HG02852 (cell line): ENCODE measurements around the gene TMEM238L.
"Not testable (repeated sequence)": the region's sequence is repeated elsewhere in the genome, so short reads cannot be mapped to it uniquely, and the experiment has no call there.

ENCODE experiments used
- ATAC-seq: cut with Tn5 transposase; IDR thresholded peaks from one replicate; pipeline ENCODE4 v1.9.1; 2021; ENCODE audit warnings: mild to moderate bottlenecking, moderate library complexity; ENCODE audit not compliant: unreplicated experiment

Gene TMEM238L, protein sequence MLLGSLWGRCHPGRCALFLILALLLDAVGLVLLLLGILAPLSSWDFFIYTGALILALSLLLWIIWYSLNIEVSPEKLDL

DNA sequence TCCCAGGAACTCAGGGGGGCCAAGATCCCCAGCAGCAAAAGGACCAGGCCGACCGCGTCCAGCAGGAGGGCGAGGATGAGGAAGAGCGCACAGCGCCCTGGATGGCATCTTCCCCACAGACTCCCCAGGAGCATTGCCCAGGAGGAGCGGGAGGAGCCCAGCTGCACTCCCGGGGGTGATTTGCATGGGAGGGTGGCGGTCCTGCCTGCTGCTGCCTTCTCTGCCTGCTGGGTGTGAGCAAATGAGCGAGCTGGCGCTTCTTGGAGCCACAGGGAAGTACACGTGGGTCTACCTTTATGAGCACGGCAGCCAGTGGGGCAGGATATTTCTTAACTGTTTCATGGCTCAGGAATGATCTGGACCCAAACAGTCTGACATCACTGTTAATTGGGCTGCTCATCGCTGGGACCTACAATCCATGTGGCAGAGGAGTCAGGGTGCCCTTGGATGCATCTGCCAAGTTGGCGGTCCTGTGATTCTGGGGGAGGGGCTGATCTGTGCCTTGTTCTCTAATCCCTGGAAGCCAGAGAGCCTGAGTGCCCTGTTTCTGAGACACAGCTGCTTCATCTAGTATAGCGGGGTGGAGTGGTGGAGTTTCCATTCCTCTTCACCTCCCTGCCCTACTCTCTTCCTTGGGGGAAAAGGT, at the start of gene TMEM238L:
TMEM238L (minus strand) TSS at position 270 of the 646 bp plus-strand sequence; CDS start at position 134, 136 bp downstream.
- ATAC-seq, result no peak

DNA sequence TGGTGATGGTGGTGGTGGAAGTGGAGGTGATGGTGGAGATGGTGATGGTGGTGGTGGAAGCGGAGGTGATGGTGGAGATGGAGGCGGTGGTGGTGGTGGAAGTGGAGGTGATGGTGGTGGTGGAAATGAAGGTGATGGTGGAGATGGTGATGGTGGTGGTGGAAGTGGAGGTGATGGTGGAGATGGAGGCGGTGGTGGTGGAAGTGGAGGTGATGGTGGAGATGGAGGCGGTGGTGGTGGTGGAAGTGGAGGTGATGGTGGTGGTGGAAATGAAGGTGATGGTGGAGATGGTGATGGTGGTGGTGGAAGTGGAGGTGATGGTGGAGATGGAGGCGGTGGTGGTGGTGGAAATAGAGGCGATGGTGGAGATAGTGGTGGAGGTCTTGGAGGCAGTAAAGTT, 42.7 kb upstream of the TMEM238L start:
- ATAC-seq, result not testable (repeated sequence)

DNA sequence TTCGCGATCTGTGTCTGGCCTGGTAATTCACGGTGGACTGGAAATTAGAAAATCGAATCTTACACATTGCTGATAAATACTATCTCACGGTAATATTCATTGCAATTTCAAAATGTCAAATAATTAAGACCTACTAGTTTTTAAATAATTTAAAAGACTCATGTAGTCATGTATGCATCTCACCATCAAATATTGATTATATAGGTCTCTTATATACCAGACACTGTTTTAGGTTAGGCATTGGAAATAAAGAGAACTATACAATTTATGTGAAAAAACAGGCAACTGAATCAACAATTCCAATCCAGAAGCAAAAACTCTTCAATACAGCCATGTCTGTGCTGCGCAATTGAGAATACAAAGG, 41.5 kb upstream of the TMEM238L start:
- no peak for ATAC-seq

DNA sequence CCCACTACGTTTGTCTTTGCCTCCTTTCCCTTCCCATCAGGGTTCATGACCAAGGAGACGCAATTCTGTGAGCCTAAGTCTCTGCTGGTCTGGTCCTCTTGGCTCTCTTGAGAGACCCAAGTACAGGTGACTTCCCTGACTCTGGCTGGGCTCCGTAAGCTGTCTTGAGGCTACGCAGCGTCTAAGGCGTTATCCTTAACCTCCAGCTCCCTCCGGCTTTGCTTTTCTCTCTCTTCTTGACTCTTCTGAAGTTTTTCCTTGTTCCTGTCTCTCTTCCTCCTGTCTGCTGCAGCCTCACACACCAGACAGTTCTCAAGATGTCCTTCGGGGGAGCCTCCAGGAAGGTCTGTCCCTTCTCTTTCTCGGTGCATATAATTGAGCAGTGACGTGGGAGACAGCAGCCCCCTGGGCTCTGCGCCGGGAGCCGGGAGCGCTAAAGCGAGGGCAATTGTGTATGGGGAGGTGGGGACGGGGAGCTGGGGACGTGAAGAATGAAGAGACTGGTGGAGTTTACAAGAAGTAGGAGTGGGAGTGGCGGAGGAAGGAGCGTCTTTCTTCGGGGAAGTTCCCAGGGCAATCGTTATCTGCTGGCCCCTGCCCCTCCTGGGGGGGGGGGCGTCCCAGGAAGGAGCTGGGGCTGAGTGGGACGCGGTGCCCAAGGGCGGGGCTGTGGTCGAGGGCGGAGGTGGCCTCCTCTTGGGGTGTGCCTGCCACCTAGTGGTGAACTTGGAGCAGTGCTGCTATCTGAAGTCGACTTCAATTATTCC, 40.9 kb upstream of the TMEM238L start:
- ATAC-seq, result peak; percentile 85

DNA sequence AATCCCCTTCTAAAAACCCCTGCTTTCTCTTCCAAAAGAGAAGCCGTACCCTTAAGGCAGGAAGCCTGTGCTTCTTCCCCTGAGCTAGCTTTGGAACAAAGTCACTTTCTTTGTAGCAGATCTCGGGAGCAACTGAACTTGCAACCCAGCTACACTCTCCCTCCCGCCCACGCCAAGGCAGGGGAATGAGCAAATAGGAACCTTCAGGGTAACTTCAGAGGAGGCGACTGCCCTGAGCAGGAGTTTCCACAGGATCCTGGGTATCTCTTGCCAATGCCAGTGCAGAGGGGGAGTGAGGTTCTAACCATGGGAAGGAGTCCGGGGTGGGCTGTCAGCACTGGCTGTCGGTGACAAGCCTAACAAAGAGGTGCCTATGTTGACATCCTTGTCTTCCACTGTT, 39.9 kb upstream of the TMEM238L start:
- ATAC-seq, result no peak

DNA sequence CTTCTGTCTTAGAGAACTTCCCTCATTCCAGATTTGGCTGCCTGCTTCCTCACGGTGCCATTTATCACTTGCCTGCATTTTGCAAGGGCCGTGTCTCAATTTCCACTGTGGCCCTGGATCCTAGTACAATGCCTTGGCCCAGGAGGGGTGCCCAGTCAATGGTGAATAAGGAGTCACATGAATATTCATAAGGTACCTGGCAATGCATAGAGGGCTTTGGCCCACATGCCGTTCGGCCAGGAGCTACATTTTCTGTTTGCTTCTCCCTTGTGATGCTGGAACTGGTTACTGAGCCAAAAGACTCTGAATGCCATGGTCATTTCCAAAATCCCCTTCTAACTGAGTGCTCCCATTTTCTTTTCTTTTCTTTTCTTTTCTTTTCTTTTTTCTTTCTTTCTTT, 38.8 kb upstream of the TMEM238L start:
- ATAC-seq, result no peak

DNA sequence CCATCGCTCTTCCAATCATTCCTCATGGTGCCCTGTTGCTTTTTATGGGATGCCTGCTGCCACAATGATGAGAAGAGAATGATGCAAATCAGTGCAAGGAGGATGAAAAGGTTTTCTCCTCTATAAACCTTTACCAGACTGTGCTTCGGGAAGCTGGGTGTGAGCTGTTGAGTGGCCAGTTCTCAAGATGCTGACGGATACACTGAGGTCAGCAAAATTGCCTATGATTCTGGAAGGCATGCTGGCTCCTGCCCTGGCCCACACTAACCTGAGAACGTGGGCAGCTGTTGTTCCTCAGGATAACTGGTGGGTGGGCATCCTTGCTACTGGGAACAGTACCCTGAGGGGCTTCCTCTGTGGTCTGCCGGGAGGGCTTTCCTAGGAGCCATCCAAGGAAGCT, 34.8 kb upstream of the TMEM238L start:
- ATAC-seq, result no peak

DNA sequence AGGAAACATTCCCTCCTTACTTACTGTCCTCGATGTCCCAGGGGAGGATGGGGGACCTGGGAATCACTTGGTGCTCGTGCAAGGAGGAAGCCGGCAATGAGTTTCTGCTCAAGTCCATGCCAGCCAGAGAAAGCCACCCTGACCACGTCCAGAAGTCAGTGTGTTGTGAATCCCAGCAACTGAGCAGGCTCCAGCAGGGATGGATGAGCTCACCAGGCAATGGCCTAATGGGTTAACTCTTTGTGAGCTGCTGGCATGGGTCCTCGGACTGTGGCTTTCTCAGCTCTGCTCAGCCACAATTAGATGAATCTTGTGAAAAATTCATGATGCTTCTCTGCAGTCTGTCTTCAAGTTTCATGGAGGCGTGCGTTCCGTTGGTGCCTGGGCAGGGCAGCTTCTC, 34.0 kb upstream of the TMEM238L start, which contains the start of gene PIRT:
PIRT (minus strand) TSS at position 167 of the 400 bp plus-strand sequence. CDS start 12,442 bp downstream, outside the sequence.
- no peak for ATAC-seq

DNA sequence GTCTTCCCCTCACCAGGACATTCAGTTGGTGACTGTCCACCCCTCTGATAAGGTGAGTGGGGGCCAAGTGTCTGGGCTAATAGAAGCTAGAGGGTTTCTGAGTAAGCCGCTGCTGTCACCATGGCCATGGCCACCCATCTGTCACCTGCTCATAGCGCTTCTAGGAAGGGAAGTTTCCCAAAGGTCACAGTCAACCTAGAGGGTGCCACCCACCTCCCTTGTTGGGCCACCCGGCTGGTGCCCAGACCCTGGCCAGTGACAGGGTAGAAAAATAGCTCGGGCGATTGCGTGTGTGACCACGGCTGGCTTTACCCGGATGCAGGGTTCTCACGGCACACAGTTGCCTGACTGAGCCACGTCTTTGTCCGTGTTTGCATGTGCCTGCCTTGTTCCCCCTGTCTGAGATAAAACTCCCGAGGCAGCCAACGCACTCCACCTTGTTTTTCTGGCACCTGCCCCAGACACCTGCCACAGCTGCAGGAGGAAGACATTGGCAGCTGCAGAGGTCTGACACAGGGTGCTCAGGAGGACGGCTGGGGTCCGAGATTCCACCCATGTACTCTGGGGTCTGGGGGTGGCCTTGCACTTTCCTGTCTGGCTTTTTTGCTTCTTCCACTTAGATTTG, 33.2 kb upstream of the TMEM238L start:
- no peak for ATAC-seq

DNA sequence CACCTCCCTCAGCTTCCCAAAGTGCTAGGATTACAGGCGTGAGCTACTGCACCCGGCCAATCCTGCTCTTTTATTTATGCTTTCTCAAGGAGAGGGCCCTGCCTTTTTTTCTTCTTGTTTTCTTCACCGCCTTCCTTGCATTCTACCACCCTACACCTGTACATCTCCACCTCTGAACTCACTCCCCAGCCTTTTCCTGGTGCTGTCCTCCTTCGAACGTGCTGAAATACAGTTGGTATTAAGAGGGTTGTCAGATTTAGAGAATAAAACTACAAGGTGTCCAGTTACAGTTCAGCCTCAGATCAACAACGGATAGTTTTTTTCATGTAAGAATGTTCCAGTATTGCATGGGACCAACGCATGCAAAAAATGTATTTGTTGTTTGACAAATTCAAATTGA, 32.2 kb upstream of the TMEM238L start:
- no peak for ATAC-seq

DNA sequence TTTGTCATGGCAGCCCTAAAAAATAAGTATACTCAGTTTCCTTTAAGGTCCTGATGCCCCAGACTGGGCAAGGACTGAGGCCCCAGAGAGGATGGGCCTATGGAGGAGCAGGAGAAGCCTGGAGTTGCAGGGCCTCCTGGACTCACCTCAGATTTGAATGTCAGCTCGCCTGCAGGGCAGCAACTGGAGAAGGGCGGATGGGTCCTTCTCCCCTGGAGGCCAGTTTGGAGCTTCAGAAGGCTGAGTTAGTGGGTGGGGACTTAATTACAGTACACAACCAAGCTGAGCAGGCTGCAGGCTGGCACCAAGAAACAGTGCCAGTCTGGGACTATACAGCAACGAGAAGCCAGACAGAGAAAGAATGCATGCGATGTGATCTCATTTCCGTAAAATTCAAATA, 27.8 kb upstream of the TMEM238L start:
- no peak for ATAC-seq

DNA sequence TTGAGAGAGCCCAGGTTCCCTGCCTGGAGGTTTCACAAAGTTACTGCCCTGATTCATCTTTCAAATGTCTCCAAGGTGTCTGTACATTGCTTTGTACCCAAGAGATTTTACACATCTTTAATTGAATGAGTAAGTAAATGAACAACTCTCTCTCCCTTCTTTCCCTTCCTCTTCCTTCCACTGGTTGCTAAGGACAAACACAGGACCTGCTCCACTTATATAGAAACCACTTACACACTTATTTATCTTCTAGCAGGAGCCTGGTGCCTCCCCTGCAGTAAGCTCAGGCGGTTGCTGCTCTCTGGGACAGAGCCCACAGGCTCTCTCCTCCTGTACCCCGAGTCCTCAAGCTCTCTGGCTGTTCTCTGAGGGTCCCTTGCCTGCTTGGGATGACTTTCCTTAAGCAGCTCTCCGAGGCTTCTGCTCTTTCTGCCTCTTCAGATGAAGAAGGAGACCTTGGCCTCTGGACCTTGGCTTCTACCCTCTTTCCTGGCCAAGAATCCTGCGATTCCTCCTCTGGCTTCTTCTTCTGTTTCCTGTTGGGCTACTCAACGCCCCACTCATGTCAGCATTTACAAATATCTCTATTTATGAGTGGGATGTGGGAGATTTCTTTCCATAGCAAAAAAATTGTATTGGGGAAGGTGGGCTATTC, 24.1 kb upstream of the TMEM238L start:
- no peak for ATAC-seq

DNA sequence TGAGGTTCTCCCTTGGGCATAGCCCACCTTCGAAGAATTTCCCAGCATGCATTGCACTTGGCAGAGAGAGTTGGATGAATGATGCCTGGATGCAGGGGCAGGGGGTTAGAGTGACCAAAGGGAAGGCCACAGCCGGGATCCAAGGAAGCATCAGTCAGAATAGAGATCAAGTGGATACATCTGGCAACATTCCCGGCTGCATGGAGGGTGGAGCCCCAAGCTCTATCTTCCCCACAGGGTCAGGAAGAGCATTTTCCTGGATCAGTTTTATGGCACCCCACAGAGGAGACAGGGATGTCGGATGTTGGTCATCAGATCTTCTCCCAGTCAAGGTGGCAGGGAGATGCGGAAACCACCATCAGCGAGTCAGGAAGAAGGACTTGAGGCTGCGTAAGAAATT, 21.0 kb upstream of the TMEM238L start:
- no peak for ATAC-seq

DNA sequence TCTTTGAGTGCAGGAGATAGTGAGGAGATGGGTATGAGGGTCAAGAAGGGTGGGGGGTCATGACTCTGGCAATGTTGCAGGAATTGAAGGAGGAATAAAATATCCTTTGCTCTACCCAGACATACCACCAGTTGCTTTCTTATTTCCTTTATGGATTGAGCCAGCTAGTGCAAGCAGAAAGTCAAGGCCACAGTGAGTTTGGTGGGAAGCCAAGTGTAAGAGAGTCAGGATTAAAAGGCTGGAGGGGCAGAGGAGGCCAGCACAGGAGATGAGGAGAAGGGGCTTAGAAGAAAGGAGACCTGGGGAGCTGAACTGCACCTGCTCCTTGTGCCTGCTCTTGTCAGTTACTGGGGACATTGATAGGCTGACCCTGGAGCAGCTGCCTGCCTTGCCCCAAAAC, 17.9 kb upstream of the TMEM238L start:
- no peak for ATAC-seq

DNA sequence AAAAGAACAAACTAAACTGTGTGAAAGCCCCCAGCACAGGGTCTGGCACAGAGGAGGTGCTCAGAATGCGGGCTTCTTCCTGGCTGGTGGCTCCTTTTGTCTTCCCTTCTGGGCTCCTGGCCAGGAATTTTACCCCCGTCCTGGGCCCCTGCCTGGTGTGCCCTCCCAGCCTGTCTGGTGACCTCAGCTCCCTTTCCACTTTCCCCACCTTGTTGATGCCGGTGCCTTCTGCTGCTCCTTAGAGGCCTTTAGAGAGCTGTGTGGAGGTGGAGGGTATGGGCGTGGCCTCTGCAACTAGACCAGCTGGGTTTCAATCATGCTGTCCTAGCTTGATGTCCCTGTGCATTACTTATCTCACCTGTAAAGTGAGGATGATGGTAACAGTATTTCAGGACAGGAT, 17.2 kb upstream of the TMEM238L start:
- no peak for ATAC-seq

DNA sequence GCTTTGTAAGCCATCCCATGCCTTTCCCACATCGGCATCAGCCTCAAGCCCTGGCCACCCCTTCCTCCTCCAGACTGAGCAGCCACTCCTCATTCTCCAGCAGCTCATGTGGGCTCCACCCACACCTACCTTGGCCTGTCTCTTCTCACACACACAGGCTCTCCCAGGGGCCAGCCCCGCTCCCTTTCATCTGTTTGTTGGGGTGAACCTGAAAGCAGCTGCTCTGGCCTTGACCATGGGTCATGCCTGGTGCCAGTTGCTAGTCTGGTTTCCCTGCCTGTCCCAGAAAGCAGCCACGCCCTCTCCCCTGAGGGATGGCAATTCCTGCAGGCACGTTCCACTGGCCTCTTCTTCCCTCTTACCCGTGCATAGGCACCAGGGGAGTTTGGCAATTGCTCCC, 11.4 kb upstream of the TMEM238L start:
- ATAC-seq, result no peak

DNA sequence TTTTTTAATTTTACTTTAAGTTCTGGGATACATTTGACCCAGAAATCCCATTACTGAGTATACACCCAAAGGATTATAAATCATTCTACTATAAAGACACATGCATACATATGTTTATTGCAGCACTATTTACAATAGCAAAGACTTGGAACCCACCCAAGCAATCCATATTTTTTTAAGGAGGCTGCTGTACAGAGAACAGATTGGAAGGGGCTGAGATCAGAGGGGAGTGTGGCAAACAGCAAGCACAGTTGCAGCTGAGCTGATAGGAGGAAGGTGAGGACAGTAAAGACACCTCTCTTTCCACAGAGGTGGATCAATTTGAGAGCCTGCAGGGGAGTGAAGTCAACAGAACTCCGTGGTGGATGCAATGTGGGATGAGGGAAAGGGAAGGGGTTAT, 10.2 kb upstream of the TMEM238L start:
- ATAC-seq, result no peak

DNA sequence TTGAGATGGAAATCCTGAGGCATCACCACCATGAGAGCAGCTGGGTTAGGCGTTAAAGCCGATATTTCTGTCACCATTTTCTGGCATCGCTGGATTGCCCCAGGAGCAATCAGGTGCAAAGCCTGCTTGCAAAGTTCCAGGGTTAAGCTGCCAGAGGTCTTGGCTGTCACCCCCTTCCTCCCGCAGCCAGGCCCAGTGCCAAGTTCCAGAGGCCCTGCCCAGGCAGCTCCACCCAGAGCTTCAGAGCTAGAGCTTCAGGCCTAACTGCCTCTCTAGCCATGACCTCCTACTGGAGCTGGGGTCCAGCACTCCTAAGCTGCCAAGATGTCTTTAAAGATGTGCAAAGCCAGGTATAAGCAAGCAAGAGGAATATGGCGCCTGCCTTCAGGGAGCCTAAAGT, 8.8 kb upstream of the TMEM238L start:
- no peak for ATAC-seq

DNA sequence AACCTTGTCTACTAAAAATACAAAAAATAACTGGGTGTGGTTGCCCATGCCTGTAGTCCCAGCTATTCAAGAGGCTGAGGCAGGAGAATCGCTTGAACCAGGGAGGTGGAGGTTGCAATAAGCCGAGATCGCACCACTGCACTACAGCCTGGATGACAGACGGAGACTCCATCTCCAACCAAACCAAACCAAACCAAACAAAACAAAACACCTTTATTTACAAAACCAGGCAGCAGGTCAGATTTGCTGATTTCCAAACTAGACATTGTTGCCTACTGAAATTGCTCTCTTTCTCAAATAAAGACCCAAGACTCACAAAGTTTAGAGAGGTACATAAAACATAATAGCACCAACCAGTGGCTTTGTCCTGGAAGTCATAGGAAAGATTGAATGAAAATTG, 5.7 kb upstream of the TMEM238L start:
- ATAC-seq, result no peak

DNA sequence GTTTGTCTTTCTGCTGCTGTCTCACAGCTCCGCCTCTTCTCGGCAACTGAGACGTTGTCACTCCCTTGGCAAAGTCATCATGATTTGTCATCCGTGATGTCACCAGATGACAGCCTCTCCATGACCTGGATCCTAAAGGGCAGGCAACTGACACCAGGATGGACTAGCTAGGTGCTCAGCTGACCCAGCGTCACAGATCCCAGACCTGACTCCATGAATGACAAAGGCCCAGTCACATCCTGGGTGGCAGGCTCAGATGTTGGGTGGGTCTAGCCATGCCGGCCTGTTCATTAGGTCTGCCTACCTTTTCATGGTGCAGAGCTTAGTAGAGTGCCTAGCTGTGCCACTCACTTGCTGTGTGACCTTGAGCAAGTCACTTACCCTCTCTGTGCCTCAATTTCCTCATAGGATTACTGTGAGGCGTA, 3.8 kb upstream of the TMEM238L start:
- no peak for ATAC-seq

DNA sequence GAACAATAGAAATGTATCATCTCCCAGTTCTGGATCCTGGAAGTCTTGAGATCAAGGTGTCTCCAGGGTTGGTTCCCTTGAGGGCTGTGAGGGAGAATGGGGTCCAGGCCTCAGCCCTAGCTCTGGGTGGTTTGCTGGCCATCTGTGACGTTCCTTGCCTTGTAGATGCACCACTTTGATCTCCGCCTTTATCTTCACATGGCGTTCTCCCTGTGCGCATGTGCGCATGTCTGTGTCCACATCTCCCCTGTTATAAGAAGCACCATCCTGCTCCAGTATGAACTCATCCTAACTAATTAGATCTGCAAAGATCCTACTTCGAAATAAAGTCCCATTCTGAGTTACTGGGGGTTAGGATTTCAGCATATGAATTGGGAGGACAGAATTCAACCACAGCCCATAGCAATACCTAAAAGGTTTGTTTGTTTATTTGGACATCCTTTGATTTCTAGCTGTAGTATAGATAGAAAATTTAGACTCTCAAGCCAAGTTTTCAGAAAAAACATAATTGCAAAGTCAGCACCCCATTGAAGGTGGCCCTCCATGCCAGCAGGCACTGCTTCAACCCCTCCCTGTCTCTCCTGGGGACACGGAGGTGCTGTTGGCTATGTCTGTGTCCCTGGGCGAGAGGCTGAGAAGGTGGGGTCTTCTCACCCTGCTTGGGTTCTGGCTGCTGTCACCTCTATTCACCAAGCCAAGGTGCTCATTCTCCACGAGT, 2.8 kb upstream of the TMEM238L start:
- no peak for ATAC-seq
